Osteocyte (in vitro differentiated cells): ENCODE results near the gene CPLANE2. TPM values are rescaled to one million over a fixed set of nuclear protein-coding genes. Genes with fewer than 3 reads are reported as not detected.

Source experiments
- DNase-seq: peaks from one replicate; pipeline ENCODE4 v3.0.0; 2021; ENCODE audit warnings: mixed read lengths; ENCODE audit not compliant: unreplicated experiment; ENCODE audit errors: extremely low spot score
- H3K27ac Mint-ChIP-seq: one replicate; pipeline ENCODE4 v1.8.0; 2021; ENCODE audit warnings: mild to moderate bottlenecking, mixed read lengths; ENCODE audit not compliant: unreplicated experiment
- H3K27me3 Mint-ChIP-seq: one replicate; pipeline ENCODE4 v1.8.0; 2021; ENCODE audit warnings: mixed read lengths; ENCODE audit not compliant: unreplicated experiment
- H3K36me3 Mint-ChIP-seq: one replicate; pipeline ENCODE4 v1.8.0; 2021; ENCODE audit warnings: mixed read lengths; ENCODE audit not compliant: unreplicated experiment
- H3K4me1 Mint-ChIP-seq: one replicate; pipeline ENCODE4 v1.8.0; 2021; ENCODE audit warnings: mixed read lengths; ENCODE audit not compliant: unreplicated experiment
- H3K4me3 Mint-ChIP-seq: one replicate; pipeline ENCODE4 v1.8.0; 2021; ENCODE audit warnings: mild to moderate bottlenecking, moderate library complexity, mixed read lengths; ENCODE audit not compliant: unreplicated experiment
- H3K9me3 Mint-ChIP-seq: one replicate; pipeline ENCODE4 v1.8.0; 2021; ENCODE audit warnings: mixed read lengths; ENCODE audit not compliant: unreplicated experiment
- total RNA-seq: library from RNA; stranded (reverse); gene quantifications from 2 replicates; pipeline ENCODE4 v1.2.1, GENCODE V29; 2021
- TF ChIP-seq, protein P1 (sequence below): fragments of 200-600 bp; sonication (generic); IDR thresholded peaks from 2 replicates; pipeline ENCODE4 v1.5.0; 2021; ENCODE audit warnings: antibody characterized with exemption, mild to moderate bottlenecking, moderate library complexity

The CPLANE2 gene
- total RNA-seq, 1 donor from 2014 or later, result 11.8 TPM

DNA sequence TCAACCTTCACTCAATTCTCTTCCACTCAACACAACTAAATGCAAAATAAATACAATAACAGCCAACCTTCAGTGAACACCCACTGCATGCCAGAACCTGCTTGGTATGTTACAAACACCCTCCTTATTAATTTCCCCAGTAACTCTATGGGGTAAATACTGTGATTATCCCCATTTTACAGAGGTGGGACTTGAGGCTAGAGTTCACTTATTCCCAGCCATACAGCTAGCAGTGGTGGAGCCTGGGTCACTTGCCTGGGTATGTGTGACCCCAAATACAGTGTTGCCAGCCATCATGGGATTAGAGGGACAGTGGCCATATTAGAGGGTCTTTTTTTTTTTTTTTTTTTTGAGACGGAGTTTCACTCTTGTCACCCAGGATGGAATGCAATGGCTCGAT is 1.6 kb downstream of the CPLANE2 start:
- Mint-ChIP-seq H3K4me1 (peaks cover 19% of the 10 kb centered on the region), H3K36me3 (peaks cover 2% of the 10 kb centered on the region), H3K27ac (no peak overlapping the region), H3K4me3 (no peak overlapping the region), H3K27me3 (no peaks in the 10 kb centered on the region), H3K9me3 (no peaks in the 10 kb centered on the region)
- TF ChIP-seq, protein P1, sequence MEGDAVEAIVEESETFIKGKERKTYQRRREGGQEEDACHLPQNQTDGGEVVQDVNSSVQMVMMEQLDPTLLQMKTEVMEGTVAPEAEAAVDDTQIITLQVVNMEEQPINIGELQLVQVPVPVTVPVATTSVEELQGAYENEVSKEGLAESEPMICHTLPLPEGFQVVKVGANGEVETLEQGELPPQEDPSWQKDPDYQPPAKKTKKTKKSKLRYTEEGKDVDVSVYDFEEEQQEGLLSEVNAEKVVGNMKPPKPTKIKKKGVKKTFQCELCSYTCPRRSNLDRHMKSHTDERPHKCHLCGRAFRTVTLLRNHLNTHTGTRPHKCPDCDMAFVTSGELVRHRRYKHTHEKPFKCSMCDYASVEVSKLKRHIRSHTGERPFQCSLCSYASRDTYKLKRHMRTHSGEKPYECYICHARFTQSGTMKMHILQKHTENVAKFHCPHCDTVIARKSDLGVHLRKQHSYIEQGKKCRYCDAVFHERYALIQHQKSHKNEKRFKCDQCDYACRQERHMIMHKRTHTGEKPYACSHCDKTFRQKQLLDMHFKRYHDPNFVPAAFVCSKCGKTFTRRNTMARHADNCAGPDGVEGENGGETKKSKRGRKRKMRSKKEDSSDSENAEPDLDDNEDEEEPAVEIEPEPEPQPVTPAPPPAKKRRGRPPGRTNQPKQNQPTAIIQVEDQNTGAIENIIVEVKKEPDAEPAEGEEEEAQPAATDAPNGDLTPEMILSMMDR, result no peak
- no peak for DNase-seq

DNA sequence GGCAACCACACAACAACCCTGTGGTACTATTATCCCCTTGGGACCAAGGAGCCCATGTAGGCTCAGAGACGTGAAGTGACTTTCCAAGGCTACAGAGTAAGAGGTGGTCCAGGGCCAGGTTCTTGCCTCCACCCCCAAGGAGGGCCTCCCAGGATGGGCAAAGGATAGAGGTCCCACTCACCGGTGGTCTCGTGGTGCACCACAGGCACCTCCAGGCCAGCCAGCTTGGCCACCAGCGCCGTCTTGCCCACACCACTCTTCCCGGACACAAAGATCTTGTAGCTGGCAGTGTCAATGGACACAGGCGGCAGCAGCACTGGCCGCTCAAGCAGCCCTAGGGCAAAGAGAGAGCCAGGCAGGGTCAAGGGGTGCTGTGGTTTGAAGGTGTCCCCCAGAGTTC is 3.6 kb downstream of the CPLANE2 start:
- Mint-ChIP-seq H3K9me3 (no peaks in the 10 kb centered on the region), H3K36me3 (peaks cover 2% of the 10 kb centered on the region), H3K27me3 (peaks cover 6% of the 10 kb centered on the region), H3K4me1 (peaks cover 17% of the 10 kb centered on the region), H3K4me3 (no peak overlapping the region), H3K27ac (no peak overlapping the region)
- no peak for DNase-seq
- TF ChIP-seq, protein P1, result no peak

DNA sequence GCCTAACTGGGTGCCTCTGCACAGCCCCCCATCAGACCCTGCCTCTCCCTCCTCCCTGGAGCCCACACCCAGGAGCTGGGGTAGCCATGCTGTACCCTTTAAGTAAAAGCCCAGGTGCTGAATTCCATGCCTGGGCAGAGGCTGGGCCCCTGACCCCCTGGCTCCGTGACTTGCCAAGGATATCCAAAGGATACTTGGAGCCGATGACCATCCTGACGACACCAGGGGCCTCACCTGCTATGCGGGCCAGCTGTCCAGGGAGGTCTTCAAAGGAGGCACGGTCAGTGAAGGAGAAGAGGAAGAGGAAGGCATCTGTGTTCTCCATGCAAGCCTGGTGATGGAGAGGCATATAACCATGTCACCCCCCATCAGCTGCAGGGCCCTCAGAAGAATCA is 4.7 kb downstream of the CPLANE2 start:
- H3K36me3 Mint-ChIP-seq, result peaks cover 2% of the 10 kb centered on the region
- TF ChIP-seq, protein P1, result no peak
- no peaks in the 10 kb centered on the region for H3K9me3 Mint-ChIP-seq
- no peak overlapping the region for H3K4me3 Mint-ChIP-seq
- H3K27me3 Mint-ChIP-seq, result peaks cover 16% of the 10 kb centered on the region
- peaks cover 20% of the 10 kb centered on the region for H3K4me1 Mint-ChIP-seq
- no peak for DNase-seq
- H3K27ac Mint-ChIP-seq, result no peak overlapping the region

DNA sequence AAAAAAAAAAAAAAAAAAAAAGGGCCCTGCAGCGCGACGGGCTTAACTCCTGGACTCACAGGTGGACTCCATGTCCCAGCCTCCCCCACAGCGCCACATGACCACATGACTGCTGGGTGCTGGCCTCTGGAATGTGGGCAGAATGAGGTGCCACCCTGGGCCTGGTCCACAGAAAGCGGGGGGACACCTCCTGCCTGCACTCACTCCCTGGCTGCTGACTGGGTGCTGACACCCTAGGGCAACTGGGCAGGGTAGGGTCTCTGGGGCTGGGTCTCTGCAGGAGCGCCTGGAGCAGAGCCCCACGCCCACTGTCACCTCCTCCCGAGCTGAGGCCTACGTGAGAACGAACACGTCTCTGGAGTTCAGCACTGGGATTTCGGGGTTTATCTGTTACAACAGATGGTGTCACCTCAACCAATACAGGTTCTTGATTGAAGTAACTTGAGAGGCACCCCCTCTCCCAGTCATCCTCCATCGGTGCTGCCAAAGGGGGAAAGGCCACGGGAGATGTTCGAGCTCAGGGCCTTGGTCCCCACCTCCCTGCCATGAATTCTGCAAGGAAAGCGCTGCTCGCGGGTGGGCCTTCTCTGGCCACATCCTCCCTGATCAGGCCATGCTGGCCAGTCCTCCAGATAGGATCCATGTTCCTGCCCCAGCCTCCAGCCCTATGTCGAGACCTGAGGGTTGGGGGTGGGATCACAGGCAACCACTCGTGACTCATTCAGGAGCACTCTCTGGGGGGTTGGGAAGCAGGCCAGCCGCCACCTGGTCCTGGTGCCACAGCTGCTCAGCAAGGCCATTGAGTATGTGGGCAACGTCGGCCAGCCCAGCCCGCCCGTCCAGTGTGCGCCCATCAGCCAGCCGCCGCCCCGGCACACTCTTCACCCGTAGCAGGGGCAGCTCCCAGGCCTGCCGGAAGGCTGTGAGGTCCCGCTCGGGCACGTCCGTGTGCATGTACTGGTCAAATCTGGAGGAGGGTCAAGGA is 5.4 kb downstream of the CPLANE2 start:
- no peak for DNase-seq
- H3K36me3 Mint-ChIP-seq, result peaks cover 2% of the 10 kb centered on the region
- H3K27me3 Mint-ChIP-seq, result peaks cover 20% of the 10 kb centered on the region
- peaks cover 18% of the 10 kb centered on the region for H3K4me1 Mint-ChIP-seq
- no peak overlapping the region for H3K27ac Mint-ChIP-seq
- no peak overlapping the region for H3K4me3 Mint-ChIP-seq
- TF ChIP-seq, protein P1, result no peak
- no peaks in the 10 kb centered on the region for H3K9me3 Mint-ChIP-seq

DNA sequence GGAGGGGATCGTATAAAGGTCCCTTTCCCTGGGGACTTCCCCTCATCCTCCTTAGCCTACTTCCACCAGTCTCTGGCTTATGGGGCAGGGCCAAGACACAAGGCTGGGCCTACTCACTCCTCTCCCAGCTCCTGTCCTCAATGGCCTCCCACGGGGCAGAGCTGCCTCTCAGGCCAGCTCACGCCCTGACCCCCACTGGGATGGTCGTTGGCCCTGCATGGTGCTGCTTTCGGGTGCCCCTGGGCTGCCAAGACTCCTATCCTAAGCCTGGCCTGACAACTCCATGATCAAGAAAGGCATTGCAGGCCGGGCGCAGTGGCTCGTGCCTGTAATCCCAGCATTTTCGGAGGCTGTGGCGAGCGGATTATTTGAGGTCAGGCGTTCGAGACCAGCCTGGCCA is 6.2 kb downstream of the CPLANE2 start:
- TF ChIP-seq, protein P1, result no peak
- no peak for DNase-seq
- H3K4me1 Mint-ChIP-seq, result peaks cover 15% of the 10 kb centered on the region
- H3K4me3 Mint-ChIP-seq, result no peak overlapping the region
- H3K36me3 Mint-ChIP-seq, result peaks cover 2% of the 10 kb centered on the region
- no peak overlapping the region for H3K27ac Mint-ChIP-seq
- H3K9me3 Mint-ChIP-seq, result no peaks in the 10 kb centered on the region
- H3K27me3 Mint-ChIP-seq, result peaks cover 20% of the 10 kb centered on the region
